PFSK-1 (cell line): Measurements from ENCODE around the gene BCAS1.

ENCODE experiments used
- FOXP2 ChIP-seq: optimal IDR thresholded peaks from 2 replicates; pipeline ENCODE3; 2011; ENCODE audit warnings: borderline replicate concordance, control low read depth, inconsistent platforms; ENCODE audit not compliant: insufficient read depth; ENCODE audit errors: extremely low read length, extremely low read depth
- POLR2AphosphoS5 ChIP-seq: IDR thresholded peaks from 2 replicates; pipeline ENCODE4 v1.6.1; 2012; ENCODE audit warnings: low read depth, mild to moderate bottlenecking, control low read depth, low read length, moderate library complexity
- SIN3A ChIP-seq: IDR thresholded peaks from 2 replicates; pipeline ENCODE4 v1.6.1; 2012; ENCODE audit warnings: mild to moderate bottlenecking, low read length, moderate library complexity, borderline replicate concordance; ENCODE audit not compliant: insufficient read depth
- TAF1 ChIP-seq: IDR thresholded peaks from 2 replicates; pipeline ENCODE4 v1.6.1; 2012; ENCODE audit warnings: low read length, control low read depth, borderline replicate concordance; ENCODE audit not compliant: insufficient read depth
- TF ChIP-seq, protein P1 (sequence below), 2 experiments: IDR thresholded peaks; 2 replicates each; pipeline versions ENCODE4 v1.6.1 to v1.8.0; 2011 to 2012; ENCODE audit warnings: low read depth in 2 of 2, low read length in 2 of 2, control low read depth in 1 of 2, inconsistent platforms in 1 of 2, mild to moderate bottlenecking in 1 of 2, moderate library complexity in 1 of 2; ENCODE audit not compliant: insufficient read depth in 1 of 2

GRCh38 chr20:54106162-54106561 lies 35.8 kb upstream of the BCAS1 start:
- TF ChIP-seq TAF1 (no peak), POLR2AphosphoS5 (no peak), SIN3A (no peak), FOXP2 (no peak)
- TF ChIP-seq, protein P1, sequence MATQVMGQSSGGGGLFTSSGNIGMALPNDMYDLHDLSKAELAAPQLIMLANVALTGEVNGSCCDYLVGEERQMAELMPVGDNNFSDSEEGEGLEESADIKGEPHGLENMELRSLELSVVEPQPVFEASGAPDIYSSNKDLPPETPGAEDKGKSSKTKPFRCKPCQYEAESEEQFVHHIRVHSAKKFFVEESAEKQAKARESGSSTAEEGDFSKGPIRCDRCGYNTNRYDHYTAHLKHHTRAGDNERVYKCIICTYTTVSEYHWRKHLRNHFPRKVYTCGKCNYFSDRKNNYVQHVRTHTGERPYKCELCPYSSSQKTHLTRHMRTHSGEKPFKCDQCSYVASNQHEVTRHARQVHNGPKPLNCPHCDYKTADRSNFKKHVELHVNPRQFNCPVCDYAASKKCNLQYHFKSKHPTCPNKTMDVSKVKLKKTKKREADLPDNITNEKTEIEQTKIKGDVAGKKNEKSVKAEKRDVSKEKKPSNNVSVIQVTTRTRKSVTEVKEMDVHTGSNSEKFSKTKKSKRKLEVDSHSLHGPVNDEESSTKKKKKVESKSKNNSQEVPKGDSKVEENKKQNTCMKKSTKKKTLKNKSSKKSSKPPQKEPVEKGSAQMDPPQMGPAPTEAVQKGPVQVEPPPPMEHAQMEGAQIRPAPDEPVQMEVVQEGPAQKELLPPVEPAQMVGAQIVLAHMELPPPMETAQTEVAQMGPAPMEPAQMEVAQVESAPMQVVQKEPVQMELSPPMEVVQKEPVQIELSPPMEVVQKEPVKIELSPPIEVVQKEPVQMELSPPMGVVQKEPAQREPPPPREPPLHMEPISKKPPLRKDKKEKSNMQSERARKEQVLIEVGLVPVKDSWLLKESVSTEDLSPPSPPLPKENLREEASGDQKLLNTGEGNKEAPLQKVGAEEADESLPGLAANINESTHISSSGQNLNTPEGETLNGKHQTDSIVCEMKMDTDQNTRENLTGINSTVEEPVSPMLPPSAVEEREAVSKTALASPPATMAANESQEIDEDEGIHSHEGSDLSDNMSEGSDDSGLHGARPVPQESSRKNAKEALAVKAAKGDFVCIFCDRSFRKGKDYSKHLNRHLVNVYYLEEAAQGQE (IDR thresholded peaks at IDR 0.05; ENCODE audit: insufficient read depth in 1 of 2, low read depth in 2 of 2, low read length in 2 of 2), result no peak
